Kidney (tissue), 14 donors: ENCODE measurements around the gene HRG. TPM values are rescaled to one million over a fixed set of nuclear protein-coding genes. Genes with fewer than 3 reads are reported as not detected.

Experiments used
- DNase-seq, 5 donors: peaks; one replicate each; pipeline ENCODE4 v3.0.0-alpha.2; 2013 to 2020
- FAIRE-seq: peaks from 2 replicates; lab custom pipeline; 2012; peaks lifted over from hg19 to GRCh38; lab: Jason Lieb, UNC
- H3K27ac ChIP-seq, 2 donors: one replicate each; pipeline ENCODE4 v1.7.0; 2013; ENCODE audit warnings: low read depth in 2 of 2, low read length in 2 of 2, inconsistent platforms in 1 of 2
- H3K27me3 ChIP-seq: one replicate; pipeline ENCODE4 v1.7.1; 2013; ENCODE audit warnings: low read length, inconsistent platforms; ENCODE audit not compliant: control insufficient read depth, insufficient read depth
- H3K36me3 ChIP-seq, 3 donors: one replicate each; pipeline versions ENCODE4 v1.7.0 to v1.7.1; 2013; ENCODE audit warnings: low read length in 3 of 3, control low read depth in 1 of 3, inconsistent platforms in 1 of 3; ENCODE audit not compliant: insufficient read depth in 3 of 3, control insufficient read depth in 2 of 3
- H3K4me1 ChIP-seq, 3 donors: one replicate each; pipeline versions ENCODE4 v1.7.0 to v1.7.1; 2013; ENCODE audit warnings: low read length in 3 of 3, inconsistent platforms in 1 of 3, low read depth in 1 of 3; ENCODE audit not compliant: control insufficient read depth in 2 of 3, insufficient read depth in 2 of 3
- H3K4me3 ChIP-seq, 3 donors: one replicate each; pipeline versions ENCODE4 v1.7.0 to v1.8.1; 2013; ENCODE audit warnings: low read length in 3 of 3, control low read depth in 1 of 3, inconsistent platforms in 1 of 3
- H3K9ac ChIP-seq, 3 donors: one replicate each; pipeline versions ENCODE4 v1.7.0 to v1.7.1; 2013; ENCODE audit warnings: low read length in 3 of 3, control low read depth in 1 of 3, inconsistent platforms in 1 of 3
- H3K9me3 ChIP-seq, 3 donors: one replicate each; pipeline versions ENCODE4 v1.7.0 to v1.7.1; 2013; ENCODE audit warnings: low read length in 3 of 3, control low read depth in 1 of 3, inconsistent platforms in 1 of 3; ENCODE audit not compliant: control insufficient read depth in 2 of 3, insufficient read depth in 1 of 3
- intact Hi-C: fragments of 100-400 bp; cut with DNase I; formaldehyde crosslinking; loops from one replicate; pipeline ENCODE4 v1.11.1; 2022
- polyA plus RNA-seq: library from polyadenylated mRNA; stranded (reverse); fragments of 350-450 nt; fragmentation: Illumina TruSeq; extraction: RNeasy Lipid Tissue Mini Kit (QIAGEN cat#74804); gene quantifications from one replicate; pipeline ENCODE4 v1.2.3, GENCODE V29; 2014; ENCODE audit warnings: low read depth, low replicate concordance; ENCODE audit not compliant: insufficient read depth
- total RNA-seq: library from RNA; stranded (reverse); fragmentation: NEBNext Ultra II Directional; extraction: Animal tissue kit (Norgen Biotek cat#: 25700); gene quantifications from one replicate; pipeline ENCODE4 v1.2.1, GENCODE V29; 2021
- TF ChIP-seq, protein P1 (sequence below): IDR thresholded peaks from 3 replicates; pipeline ENCODE4 v1.5.1; 2012; ENCODE audit warnings: mild to moderate bottlenecking, moderate library complexity, borderline replicate concordance; ENCODE audit not compliant: insufficient read depth; ENCODE audit errors: extremely low read depth
- donor health status: control.
- donor health status: control.
- donor health status: control.
- donor health status: control.
- donor health status: control.
- donor health status: DM: yes; HTN: yes; CAD: no.
- donor health status: Normal renal cell carcinoma (clear cell type).

Gene HRG
- total and polyA plus RNA-seq, 2 donors from 2014 or later: 0.35 to 22.8 TPM

DNA sequence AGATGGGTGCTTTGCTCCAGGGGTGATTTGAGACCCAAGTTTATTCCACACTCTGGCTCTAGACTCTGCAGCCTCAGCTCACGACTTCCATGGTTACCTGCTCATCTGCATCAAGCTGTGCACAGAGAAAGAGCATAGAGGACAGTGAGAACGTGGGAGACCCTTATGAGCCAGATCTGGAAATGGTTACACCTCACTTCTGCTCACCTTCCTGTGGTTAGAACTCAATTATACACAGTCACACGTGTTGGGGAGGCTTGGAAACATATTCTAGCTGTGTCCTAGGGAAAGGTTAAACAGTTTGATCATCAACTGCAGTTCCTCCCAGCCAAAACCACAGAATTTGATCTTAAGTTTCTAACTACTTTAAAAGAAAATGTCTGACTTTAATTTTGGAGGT, 23.8 kb upstream of the HRG start:
- DNase-seq (no peak), FAIRE-seq (no peak)
- no peak overlapping the region for H3K4me3 ChIP-seq
- peaks cover 0 to 3% (median 0%) of the 10 kb centered on the region in 3 donors for H3K4me1 ChIP-seq
- no peaks in the 10 kb centered on the region for H3K27me3 ChIP-seq
- no peaks in the 10 kb centered on the region for H3K36me3 ChIP-seq
- H3K27ac ChIP-seq: no peak overlapping the region
- H3K9ac ChIP-seq: no peak overlapping the region
- TF ChIP-seq, protein P1, sequence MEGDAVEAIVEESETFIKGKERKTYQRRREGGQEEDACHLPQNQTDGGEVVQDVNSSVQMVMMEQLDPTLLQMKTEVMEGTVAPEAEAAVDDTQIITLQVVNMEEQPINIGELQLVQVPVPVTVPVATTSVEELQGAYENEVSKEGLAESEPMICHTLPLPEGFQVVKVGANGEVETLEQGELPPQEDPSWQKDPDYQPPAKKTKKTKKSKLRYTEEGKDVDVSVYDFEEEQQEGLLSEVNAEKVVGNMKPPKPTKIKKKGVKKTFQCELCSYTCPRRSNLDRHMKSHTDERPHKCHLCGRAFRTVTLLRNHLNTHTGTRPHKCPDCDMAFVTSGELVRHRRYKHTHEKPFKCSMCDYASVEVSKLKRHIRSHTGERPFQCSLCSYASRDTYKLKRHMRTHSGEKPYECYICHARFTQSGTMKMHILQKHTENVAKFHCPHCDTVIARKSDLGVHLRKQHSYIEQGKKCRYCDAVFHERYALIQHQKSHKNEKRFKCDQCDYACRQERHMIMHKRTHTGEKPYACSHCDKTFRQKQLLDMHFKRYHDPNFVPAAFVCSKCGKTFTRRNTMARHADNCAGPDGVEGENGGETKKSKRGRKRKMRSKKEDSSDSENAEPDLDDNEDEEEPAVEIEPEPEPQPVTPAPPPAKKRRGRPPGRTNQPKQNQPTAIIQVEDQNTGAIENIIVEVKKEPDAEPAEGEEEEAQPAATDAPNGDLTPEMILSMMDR: no peak
- intact Hi-C loops: no loop called here
- no peaks in the 10 kb centered on the region for H3K9me3 ChIP-seq

DNA sequence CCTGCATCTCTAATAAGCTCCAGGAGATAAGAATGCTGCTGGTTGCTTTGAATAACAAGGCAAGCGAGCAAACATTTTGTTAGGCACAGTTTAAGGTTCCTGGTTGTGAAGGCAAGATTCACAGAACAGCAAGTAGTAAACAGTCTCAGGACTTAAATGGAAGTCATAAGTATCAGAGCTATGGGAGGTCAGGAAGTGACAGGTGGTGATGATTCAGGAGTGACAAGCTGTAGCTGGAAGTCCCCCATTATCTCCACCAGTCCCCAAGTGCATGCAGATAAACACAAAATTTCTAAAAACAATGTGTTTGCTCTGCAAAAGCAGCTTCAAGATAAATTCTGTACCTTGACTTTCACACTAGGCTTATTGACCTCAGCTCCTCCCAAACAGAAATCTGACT, 22.3 kb upstream of the HRG start:
- FAIRE-seq: no peak
- no peak overlapping the region for H3K9ac ChIP-seq

DNA sequence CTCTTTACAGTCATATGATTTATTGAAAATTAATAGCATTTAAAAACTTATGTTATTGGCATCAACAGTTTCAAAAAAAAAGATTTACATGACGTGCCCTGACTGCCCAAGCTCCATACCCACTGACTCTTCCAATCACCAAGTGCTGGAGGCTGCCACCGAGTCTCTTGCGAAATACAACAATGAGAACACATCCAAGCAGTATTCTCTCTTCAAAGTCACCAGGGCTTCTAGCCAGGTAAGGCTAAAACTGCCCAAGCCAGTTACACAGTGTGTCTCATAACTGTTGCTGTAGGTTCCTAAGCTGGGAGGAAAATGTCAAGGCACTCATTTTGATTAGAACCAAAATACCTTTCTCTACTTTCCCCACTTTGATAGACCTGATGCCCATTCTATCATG, 21.1 kb upstream of the HRG start:
- H3K4me3 ChIP-seq: no peak overlapping the region
- intact Hi-C loops: no loop called here
- TF ChIP-seq, protein P1: no peak
- FAIRE-seq: no peak
- no peak overlapping the region for H3K9ac ChIP-seq
- H3K9me3 ChIP-seq: no peaks in the 10 kb centered on the region
- no peaks in the 10 kb centered on the region for H3K36me3 ChIP-seq
- DNase-seq: no peak
- peaks cover 0 to 3% (median 0%) of the 10 kb centered on the region in 3 donors for H3K4me1 ChIP-seq
- H3K27ac ChIP-seq: no peak overlapping the region
- H3K27me3 ChIP-seq: no peaks in the 10 kb centered on the region

More for the DNA sequence above, 22.3 kb upstream of the HRG start:
- Histone ChIP-seq H3K4me1 (peaks cover 0 to 3% (median 0%) of the 10 kb centered on the region in 3 donors), H3K27me3 (no peaks in the 10 kb centered on the region), H3K27ac (no peak overlapping the region), H3K4me3 (no peak overlapping the region), H3K9me3 (no peaks in the 10 kb centered on the region), H3K36me3 (no peaks in the 10 kb centered on the region)
- DNase-seq: no peak
- TF ChIP-seq, protein P1: no peak
- intact Hi-C loops: no loop called here

DNA sequence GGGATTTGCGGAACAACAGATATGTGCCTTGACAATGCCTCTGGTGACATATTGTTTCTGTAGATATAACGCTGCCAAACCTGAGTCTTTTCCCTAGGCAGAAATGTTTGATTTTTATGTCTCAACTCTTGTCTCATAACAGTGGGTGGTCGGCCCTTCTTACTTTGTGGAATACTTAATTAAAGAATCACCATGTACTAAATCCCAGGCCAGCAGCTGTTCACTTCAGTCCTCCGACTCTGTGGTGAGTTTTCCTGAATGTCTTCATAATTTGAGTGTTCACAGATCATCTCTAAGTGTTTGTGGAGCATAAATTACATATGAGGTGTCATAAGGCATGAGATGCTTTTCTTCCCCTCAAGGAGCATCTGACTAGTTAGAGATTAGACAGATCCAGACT, 19.7 kb upstream of the HRG start:
- Histone ChIP-seq H3K9ac (no peak overlapping the region), H3K9me3 (no peaks in the 10 kb centered on the region), H3K27ac (no peak overlapping the region), H3K4me3 (no peak overlapping the region), H3K27me3 (no peaks in the 10 kb centered on the region), H3K4me1 (peaks cover 0 to 3% (median 0%) of the 10 kb centered on the region in 3 donors), H3K36me3 (no peaks in the 10 kb centered on the region)
- DNase-seq: no peak
- FAIRE-seq: no peak
- TF ChIP-seq, protein P1: no peak
- intact Hi-C loops: no loop called here
